Measurements from ENCODE around the gene BATF3. TPM values are rescaled to one million over a fixed set of nuclear protein-coding genes. Genes with fewer than 3 reads are reported as not detected.
A peak's percentile ranks its signal among the peaks of the same experiment; 100 is the strongest.

The BATF3 gene
- total RNA-seq, 1 donor: 3.0 TPM

DNA sequence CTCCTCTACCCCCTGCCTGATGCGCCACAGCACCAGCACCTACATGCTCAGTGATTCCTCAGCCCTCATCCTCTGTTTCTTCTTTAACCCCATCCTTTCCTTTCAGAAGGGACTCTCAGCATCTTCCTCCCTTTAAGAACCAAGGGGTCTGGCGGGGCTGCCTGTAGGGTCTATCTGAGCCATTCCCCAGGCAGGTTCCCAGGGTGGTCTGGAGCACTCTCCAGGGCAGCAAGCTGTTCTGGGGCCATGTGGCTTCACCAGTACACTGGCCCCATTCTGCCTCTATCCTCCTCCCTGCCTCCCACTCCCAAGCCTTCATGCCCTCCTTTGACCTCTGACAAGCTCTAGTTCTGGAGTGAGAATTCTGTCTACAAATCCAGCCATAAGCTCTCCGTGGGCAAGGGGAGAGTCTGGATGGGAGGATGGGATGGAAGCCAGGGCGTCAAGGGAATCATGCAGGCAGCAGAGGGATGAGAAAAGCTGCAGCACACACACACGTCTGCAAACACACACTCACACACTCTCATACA, 10.4 kb downstream of the BATF3 start:
- TF ChIP-seq, protein P1, sequence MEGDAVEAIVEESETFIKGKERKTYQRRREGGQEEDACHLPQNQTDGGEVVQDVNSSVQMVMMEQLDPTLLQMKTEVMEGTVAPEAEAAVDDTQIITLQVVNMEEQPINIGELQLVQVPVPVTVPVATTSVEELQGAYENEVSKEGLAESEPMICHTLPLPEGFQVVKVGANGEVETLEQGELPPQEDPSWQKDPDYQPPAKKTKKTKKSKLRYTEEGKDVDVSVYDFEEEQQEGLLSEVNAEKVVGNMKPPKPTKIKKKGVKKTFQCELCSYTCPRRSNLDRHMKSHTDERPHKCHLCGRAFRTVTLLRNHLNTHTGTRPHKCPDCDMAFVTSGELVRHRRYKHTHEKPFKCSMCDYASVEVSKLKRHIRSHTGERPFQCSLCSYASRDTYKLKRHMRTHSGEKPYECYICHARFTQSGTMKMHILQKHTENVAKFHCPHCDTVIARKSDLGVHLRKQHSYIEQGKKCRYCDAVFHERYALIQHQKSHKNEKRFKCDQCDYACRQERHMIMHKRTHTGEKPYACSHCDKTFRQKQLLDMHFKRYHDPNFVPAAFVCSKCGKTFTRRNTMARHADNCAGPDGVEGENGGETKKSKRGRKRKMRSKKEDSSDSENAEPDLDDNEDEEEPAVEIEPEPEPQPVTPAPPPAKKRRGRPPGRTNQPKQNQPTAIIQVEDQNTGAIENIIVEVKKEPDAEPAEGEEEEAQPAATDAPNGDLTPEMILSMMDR (IDR thresholded peaks at IDR 0.05; ENCODE audit: insufficient read depth, low read depth, low read length): no peak
- DNase-seq (ENCODE audit: low read depth): no peak
- H3K4me3 ChIP-seq (ENCODE audit: low read depth, low read length): no peak overlapping the region

- H3K4me3 ChIP-seq (ENCODE audit: low read depth, low read length): no peak overlapping the region
- DNase-seq (ENCODE audit: low read depth): peak; percentile 74
- TF ChIP-seq, protein P1 (IDR thresholded peaks at IDR 0.05; ENCODE audit: insufficient read depth, low read depth, low read length): no peak
Measured at GRCh38 chr1:212688341-212689047, 11.1 kb downstream of the BATF3 start.

- no peak for DNase-seq (ENCODE audit: low read depth)
- TF ChIP-seq, protein P1 (IDR thresholded peaks at IDR 0.05; ENCODE audit: insufficient read depth, low read depth, low read length): no peak
- no peak overlapping the region for H3K4me3 ChIP-seq (ENCODE audit: low read depth, low read length)
Measured at GRCh38 chr1:212687811-212688210, 11.8 kb downstream of the BATF3 start.

DNA sequence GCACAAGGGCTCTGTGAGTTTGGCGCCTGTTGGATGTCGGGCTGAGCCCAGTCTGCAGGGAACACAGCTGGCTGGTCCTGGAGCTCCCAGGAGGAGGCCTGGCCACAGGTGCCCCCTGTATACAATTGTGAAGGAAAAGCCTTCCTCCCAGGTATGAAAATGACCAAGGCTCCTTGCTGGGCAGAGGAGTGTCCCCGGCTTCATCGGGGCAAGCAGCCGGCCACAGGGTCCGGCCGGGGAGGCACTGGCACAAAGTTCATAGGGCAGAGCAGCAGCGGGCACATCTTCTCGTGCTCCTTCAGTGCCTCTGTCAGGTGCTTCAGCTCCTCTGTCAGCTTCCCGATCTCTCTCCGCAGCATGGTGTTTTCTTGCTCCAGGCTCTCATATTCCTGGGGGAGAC, 13.0 kb downstream of the BATF3 start:
- no peak overlapping the region for H3K4me3 ChIP-seq (ENCODE audit: low read depth, low read length)
- TF ChIP-seq, protein P1 (IDR thresholded peaks at IDR 0.05; ENCODE audit: insufficient read depth, low read depth, low read length): no peak
- DNase-seq (ENCODE audit: low read depth): no peak

DNA sequence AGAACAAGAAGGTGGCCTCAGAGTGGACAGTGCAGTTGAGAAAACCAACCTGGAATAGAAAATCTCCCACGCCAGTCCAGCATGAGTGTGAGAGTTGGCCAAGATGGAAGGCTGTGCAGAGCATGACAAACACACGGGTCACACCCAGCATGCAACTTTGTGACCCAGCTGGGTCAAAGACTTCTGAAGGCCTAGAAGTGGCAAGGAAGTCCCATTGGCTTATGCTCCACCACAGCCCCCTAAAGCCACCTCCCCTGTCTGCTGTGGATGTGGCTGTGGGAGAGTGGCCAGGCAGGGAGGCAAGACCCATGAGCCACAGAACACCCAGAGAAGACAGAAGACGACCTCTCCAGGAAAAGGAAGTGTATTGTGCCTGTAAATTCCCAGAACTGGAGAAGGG, 13.6 kb downstream of the BATF3 start:
- no peak overlapping the region for H3K4me3 ChIP-seq (ENCODE audit: low read depth, low read length)
- TF ChIP-seq, protein P1 (IDR thresholded peaks at IDR 0.05; ENCODE audit: insufficient read depth, low read depth, low read length): no peak
- DNase-seq (ENCODE audit: low read depth): no peak

DNA sequence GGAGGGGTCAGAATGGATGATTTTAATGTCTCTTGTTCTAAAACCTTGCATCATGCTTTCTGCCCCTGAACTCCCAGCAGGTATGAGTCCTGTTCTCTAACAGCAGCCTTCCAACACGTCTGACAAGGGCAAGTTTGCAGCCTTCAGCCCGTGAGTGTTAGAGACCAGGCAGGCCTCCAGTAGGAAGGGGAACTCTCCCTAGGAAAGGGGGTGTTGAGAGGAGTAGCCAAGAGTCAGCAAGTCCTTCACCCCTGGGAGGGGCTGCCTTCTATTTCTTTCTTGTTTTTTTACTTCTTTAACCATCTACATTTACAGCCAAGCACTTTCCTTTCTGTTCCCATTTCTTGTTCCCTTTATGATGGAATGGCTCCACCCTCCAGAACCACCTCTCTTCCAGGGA, 14.2 kb downstream of the BATF3 start:
- TF ChIP-seq, protein P1 (IDR thresholded peaks at IDR 0.05; ENCODE audit: insufficient read depth, low read depth, low read length): no peak
- DNase-seq (ENCODE audit: low read depth): no peak
- no peak overlapping the region for H3K4me3 ChIP-seq (ENCODE audit: low read depth, low read length)

Measured in fibroblast of villous mesenchyme (primary cell).